CD8-positive, alpha-beta memory T cell (primary cell): ENCODE measurements around the gene CAPZB. TPM values are rescaled to one million over a fixed set of nuclear protein-coding genes. Genes with fewer than 3 reads are reported as not detected.

Experiments used
- CTCF ChIA-PET: fragments of 350-600 bp; sonication (Branson Sonifier 250); formaldehyde crosslinking; loops from one replicate; lab custom pipeline; 2021; ENCODE audit warnings: antibody characterized with exemption; lab: Charles Lee
- POLR2A ChIA-PET: fragments of 350-600 bp; sonication (Branson Sonifier 250); formaldehyde crosslinking; loops from one replicate; lab custom pipeline; 2021; ENCODE audit warnings: antibody characterized with exemption; lab: Charles Lee
- DNase-seq, 5 donors: peaks; one replicate each; pipeline versions ENCODE4 v3.0.0 to v3.0.0-alpha.2; 2020 to 2022; ENCODE audit warnings: mixed read lengths in 1 of 5
- H3K27ac ChIP-seq: one replicate; pipeline ENCODE4 v1.7.0; 2013; ENCODE audit warnings: low read depth, mild to moderate bottlenecking, low read length, moderate library complexity
- H3K27me3 ChIP-seq: 2 replicates; pipeline ENCODE4 v1.7.0; 2013; ENCODE audit warnings: low read length, mild to moderate bottlenecking; ENCODE audit not compliant: insufficient read depth, poor library complexity, severe bottlenecking
- H3K36me3 ChIP-seq: 2 replicates; pipeline ENCODE4 v1.7.0; 2013; ENCODE audit warnings: mild to moderate bottlenecking, low read length, moderate library complexity; ENCODE audit not compliant: insufficient read depth
- H3K4me1 ChIP-seq: 2 replicates; pipeline ENCODE4 v1.7.0; 2013; ENCODE audit warnings: mild to moderate bottlenecking, low read length, moderate library complexity; ENCODE audit not compliant: insufficient read depth
- H3K4me3 ChIP-seq: 2 replicates; pipeline ENCODE4 v1.7.0; 2013; ENCODE audit warnings: mild to moderate bottlenecking, low read length
- H3K9me3 ChIP-seq: 2 replicates; pipeline ENCODE4 v1.7.0; 2013; ENCODE audit warnings: mild to moderate bottlenecking, low read length
- H3K27ac Mint-ChIP-seq, 8 donors: one replicate each; pipeline ENCODE4 v1.8.0; 2020 to 2021; ENCODE audit warnings: mixed read lengths in 8 of 8, mild to moderate bottlenecking in 6 of 8, inconsistent platforms in 3 of 8, moderate library complexity in 3 of 8
- H3K27me3 Mint-ChIP-seq, 2 donors: one replicate each; pipeline ENCODE4 v1.8.0; 2020 to 2021; ENCODE audit warnings: mixed read lengths in 2 of 2, mild to moderate bottlenecking in 1 of 2, moderate library complexity in 1 of 2
- H3K36me3 Mint-ChIP-seq, 3 donors: one replicate each; pipeline ENCODE4 v1.8.0; 2020 to 2021; ENCODE audit warnings: mixed read lengths in 3 of 3, inconsistent platforms in 1 of 3, mild to moderate bottlenecking in 1 of 3
- H3K4me1 Mint-ChIP-seq, 3 donors: one replicate each; pipeline ENCODE4 v1.8.0; 2020 to 2021; ENCODE audit warnings: mixed read lengths in 3 of 3, inconsistent platforms in 1 of 3, mild to moderate bottlenecking in 1 of 3
- H3K4me3 Mint-ChIP-seq, 7 donors: one replicate each; pipeline ENCODE4 v1.8.0; 2020 to 2021; ENCODE audit warnings: mixed read lengths in 7 of 7, mild to moderate bottlenecking in 6 of 7, moderate library complexity in 4 of 7, inconsistent platforms in 2 of 7
- H3K9me3 Mint-ChIP-seq, 5 donors: one replicate each; pipeline ENCODE4 v1.8.0; 2020 to 2022; ENCODE audit warnings: mixed read lengths in 5 of 5, mild to moderate bottlenecking in 3 of 5, moderate library complexity in 2 of 5, inconsistent platforms in 1 of 5
- polyA plus RNA-seq: library from polyadenylated mRNA; unstranded; fragments of 300-500 nt; fragmentation: Illumina TruSeq; gene quantifications from one replicate; pipeline ENCODE4 v1.2.3, GENCODE V29; 2021
- total RNA-seq, 2 experiments: library from RNA; stranded (reverse); gene quantifications; one replicate each; pipeline ENCODE4 v1.2.3, GENCODE V29; 2021

CAPZB gene
- total RNA-seq (100 to 1,000 TPM; 284 to 289 TPM), polyA plus RNA-seq (540 TPM)

DNA sequence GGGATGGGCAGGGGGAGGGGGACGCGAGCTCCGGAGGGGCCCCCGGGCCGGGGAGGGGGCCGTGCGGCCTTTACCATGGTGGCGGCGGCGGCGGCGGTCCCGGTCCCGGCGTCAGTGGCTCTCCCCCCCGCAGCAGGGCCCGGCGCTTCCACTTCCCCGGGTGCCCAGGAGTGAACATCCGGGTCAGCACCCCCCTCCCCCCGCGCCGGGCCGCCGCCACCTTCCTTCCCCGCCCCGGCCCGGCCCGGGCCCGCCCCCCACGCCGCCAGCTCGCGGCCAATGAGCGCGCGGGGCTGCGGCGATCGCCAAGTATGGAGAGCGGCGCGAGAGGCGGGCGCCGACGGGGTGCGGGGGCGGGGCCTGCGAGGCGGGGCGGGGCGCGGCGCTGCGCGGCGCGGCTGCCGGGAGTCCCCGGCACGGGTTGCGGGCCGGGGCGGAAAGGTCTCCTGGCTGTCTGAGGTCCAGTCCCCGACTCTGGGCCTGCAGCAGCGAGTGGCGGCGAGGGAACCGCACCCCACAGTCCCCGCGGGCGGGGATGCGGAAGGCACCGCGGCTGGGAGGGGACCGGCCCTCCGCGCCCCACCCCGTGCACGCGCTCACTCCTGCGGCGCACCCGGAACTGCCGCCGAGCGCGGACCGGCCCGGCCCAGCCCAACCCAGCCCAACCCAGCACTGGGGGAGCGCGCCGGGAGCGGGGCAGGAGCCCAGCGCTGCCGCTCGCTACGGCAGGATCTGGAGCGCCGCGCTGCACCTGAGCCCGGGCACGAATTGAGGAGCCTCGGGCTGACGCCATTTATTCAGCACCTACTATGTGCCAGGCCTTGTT, at the start of gene CAPZB:
Gene CAPZB, minus strand, starts transcription at position 178 of the 826 bp plus-strand sequence. Its CDS starts 101 bp downstream, at position 77.
- H3K27me3 ChIP-seq, result no peaks in the 10 kb centered on the region
- peak within 1 kb of the TSS; percentile 64 for H3K4me3 ChIP-seq
- H3K27ac Mint-ChIP-seq, result peak within 1 kb of the TSS; percentile 93 to 98 (median 96)
- no peaks in the 10 kb centered on the region for H3K9me3 ChIP-seq
- no peaks in the 10 kb centered on the region for H3K9me3 Mint-ChIP-seq
- ChIA-PET POLR2A (interaction anchor here (0.5 to 2.6 kb wide), 18 partner anchors 8 to 277 kb away, joined by 3 to 13 read pairs (median 4); a partner anchor contains a TSS), CTCF (interaction anchor here (0.8 to 10.5 kb wide), 7 partner anchors 17 to 140 kb away, joined by 3 to 93 read pairs (median 3); no protein-coding TSS in a partner anchor)
- H3K27ac ChIP-seq, result peak within 1 kb of the TSS; percentile 88
- peak; percentile 89 to 96 (median 91) for DNase-seq
- H3K27me3 Mint-ChIP-seq, result peaks cover 0 to 5% of the 10 kb centered on the region in 2 donors
- peak within 1 kb of the TSS; percentile 92 to 99 (median 94) for H3K4me3 Mint-ChIP-seq
- peaks cover 58 to 70% (median 69%) of the 10 kb centered on the region in 3 donors for H3K4me1 Mint-ChIP-seq
- H3K4me1 ChIP-seq, result peaks cover 62% of the 10 kb centered on the region
- H3K36me3 Mint-ChIP-seq, result peaks cover 0 to 34% (median 12%) of the 10 kb centered on the region in 3 donors
- peaks cover 8% of the 10 kb centered on the region for H3K36me3 ChIP-seq

DNA sequence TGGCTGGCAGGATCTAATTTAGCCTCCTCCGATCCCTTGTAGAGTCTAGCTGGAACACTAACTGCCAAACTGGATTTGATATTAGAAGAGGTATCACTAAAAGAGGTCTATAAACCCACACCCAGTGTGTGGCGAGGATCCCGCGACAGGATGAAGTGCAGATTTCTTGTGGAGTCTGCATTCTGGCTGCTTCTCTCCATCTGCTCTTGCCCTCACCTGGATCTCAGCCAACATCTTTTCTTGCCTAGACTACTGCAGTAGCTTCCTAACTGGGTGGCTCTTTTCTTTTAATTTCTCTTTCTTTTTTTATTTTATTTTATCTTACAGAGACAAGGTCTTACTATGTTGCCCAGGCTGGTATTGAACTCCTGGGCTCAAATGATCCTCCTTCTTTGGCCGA, 48.9 kb upstream of the CAPZB start:
- no peaks in the 10 kb centered on the region for H3K9me3 ChIP-seq
- no peak overlapping the region for H3K4me3 ChIP-seq
- ChIA-PET POLR2A (interaction anchor here (0.8 kb wide), 1 partner anchor 15 kb away, joined by 6 read pairs; no protein-coding TSS in a partner anchor), CTCF (interaction anchor here (1.4 to 1.6 kb wide), 2 partner anchors 8 to 48 kb away, joined by 3 read pairs; no protein-coding TSS in a partner anchor)
- H3K36me3 ChIP-seq, result no peaks in the 10 kb centered on the region
- peaks cover 0 to 13% (median 0%) of the 10 kb centered on the region in 3 donors for H3K36me3 Mint-ChIP-seq
- H3K27me3 Mint-ChIP-seq, result no peaks in the 10 kb centered on the region
- H3K27ac Mint-ChIP-seq, result peak overlapping the region in 1 of 8 donors; percentile 60
- H3K4me1 ChIP-seq, result no peaks in the 10 kb centered on the region
- no peak overlapping the region for H3K4me3 Mint-ChIP-seq
- H3K27ac ChIP-seq, result no peak overlapping the region
- no peaks in the 10 kb centered on the region for H3K27me3 ChIP-seq
- peaks cover 0 to 14% (median 7%) of the 10 kb centered on the region in 5 donors for H3K9me3 Mint-ChIP-seq
- DNase-seq, result no peak
- H3K4me1 Mint-ChIP-seq, result peaks cover 0 to 6% (median 0%) of the 10 kb centered on the region in 3 donors

DNA sequence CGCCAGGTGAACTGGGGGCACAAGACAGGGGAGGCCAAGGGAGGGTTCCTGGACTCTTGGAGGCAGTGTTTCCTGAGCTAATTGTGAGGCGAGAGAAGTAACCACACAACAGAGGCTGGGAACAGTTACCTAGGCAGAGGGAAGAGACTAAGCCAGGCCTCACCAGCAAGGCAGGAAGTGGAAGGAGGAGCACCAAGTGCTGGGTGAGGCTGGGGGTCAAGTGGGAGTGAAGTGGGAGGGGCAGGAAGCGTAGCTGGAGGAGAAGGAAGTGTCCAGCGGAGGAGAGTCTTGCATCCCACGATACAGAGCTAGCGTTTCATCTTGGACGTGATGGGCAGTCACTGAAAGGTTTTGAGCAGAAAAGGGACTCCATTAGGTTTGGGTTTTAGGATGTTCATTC, 48.3 kb upstream of the CAPZB start:
- CTCF ChIA-PET, result interaction anchor here (1.6 kb wide), 1 partner anchor 9 kb away, joined by 3 read pairs; no protein-coding TSS in a partner anchor

DNA sequence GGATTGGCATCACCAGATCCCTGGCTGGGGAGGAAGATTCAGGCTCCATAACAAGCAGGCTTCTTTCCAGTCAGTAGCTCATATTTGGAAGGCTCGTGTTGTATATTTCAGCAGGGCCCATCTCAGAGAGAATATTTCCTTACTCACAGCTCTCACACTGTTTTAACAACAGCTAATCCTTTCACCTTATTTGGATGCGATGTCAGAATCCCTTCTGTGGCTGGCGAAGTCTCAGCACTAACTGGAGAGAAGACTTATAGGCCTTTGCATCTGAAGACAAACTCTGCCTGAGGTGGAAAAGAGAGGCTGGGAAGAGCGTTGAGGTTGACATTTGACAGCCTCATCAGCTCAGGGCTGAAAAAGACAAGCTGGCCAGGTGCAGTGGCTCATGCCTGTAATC, 47.2 kb upstream of the CAPZB start:
- ChIA-PET POLR2A (no interaction called here), CTCF (no interaction called here)

More for the DNA sequence above, 48.3 kb upstream of the CAPZB start:
- POLR2A ChIA-PET, result no interaction called here
- Histone ChIP-seq H3K9me3 (no peaks in the 10 kb centered on the region), H3K4me3 (no peak overlapping the region), H3K27ac (no peak overlapping the region), H3K4me1 (no peaks in the 10 kb centered on the region), H3K27me3 (no peaks in the 10 kb centered on the region), H3K36me3 (no peaks in the 10 kb centered on the region)
- Mint-ChIP-seq H3K9me3 (peaks cover 0 to 14% (median 7%) of the 10 kb centered on the region in 5 donors), H3K27ac (no peak overlapping the region), H3K36me3 (peaks cover 0 to 9% (median 0%) of the 10 kb centered on the region in 3 donors), H3K27me3 (no peaks in the 10 kb centered on the region), H3K4me1 (peaks cover 0 to 6% (median 0%) of the 10 kb centered on the region in 3 donors), H3K4me3 (no peak overlapping the region)
- DNase-seq, result no peak

DNA sequence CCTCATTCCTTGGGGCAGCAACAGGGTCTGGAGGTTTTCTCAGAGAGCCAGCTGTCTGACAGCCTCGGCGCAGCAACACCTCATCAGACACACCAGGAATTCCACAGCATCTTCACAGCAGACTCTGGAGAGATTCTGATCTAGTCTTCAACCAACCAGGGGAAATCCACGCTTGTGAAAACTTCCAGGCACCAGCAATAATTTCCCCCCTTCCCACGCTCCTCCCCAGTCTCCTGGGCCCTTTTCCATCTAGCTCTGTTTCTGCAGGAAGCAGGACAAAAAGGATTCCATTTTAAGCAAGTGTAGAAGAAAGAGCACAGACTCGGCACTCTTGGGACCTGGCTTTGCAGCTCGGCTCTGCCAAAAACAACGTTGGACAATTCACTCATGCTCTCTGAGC, 44.3 kb upstream of the CAPZB start:
- Histone ChIP-seq H3K27me3 (no peaks in the 10 kb centered on the region), H3K4me3 (no peak overlapping the region), H3K4me1 (no peaks in the 10 kb centered on the region), H3K9me3 (no peaks in the 10 kb centered on the region), H3K36me3 (no peaks in the 10 kb centered on the region), H3K27ac (no peak overlapping the region)
- POLR2A ChIA-PET, result no interaction called here
- CTCF ChIA-PET, result no interaction called here
- H3K27ac Mint-ChIP-seq, result peak overlapping the region in 1 of 8 donors; percentile 31
- no peaks in the 10 kb centered on the region for H3K36me3 Mint-ChIP-seq
- no peak overlapping the region for H3K4me3 Mint-ChIP-seq
- no peaks in the 10 kb centered on the region for H3K27me3 Mint-ChIP-seq
- no peaks in the 10 kb centered on the region for H3K9me3 Mint-ChIP-seq
- no peak for DNase-seq
- H3K4me1 Mint-ChIP-seq, result peaks cover 0 to 6% (median 0%) of the 10 kb centered on the region in 3 donors

More for the DNA sequence above, 47.2 kb upstream of the CAPZB start:
- Histone ChIP-seq H3K4me1 (no peaks in the 10 kb centered on the region), H3K27ac (no peak overlapping the region), H3K4me3 (no peak overlapping the region), H3K36me3 (no peaks in the 10 kb centered on the region), H3K27me3 (no peaks in the 10 kb centered on the region), H3K9me3 (no peaks in the 10 kb centered on the region)
- Mint-ChIP-seq H3K4me1 (peaks cover 0 to 6% (median 0%) of the 10 kb centered on the region in 3 donors), H3K27ac (no peak overlapping the region), H3K9me3 (peaks cover 0 to 13% (median 6%) of the 10 kb centered on the region in 5 donors), H3K4me3 (no peak overlapping the region), H3K27me3 (no peaks in the 10 kb centered on the region), H3K36me3 (peaks cover 0 to 9% (median 0%) of the 10 kb centered on the region in 3 donors)
- no peak for DNase-seq

DNA sequence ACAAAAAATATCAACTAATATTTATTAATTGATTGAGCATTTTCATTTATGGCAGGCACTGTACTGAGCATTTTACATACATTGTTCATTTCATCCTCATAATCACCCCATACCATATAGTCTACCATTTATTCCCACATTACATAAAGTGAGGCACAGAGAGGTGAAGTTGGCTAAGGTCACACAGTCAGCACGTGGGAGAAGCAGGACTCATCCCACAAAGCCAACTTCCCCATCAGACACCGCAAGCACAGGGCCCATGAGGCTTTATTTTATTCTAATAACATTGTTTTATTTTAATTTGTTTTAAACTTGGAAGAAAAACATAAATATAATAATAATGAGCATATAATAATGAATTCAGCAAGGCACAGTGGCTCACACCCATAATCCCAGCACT, 43.1 kb upstream of the CAPZB start:
- H3K9me3 ChIP-seq, result no peaks in the 10 kb centered on the region
- no peak overlapping the region for H3K27ac Mint-ChIP-seq
- H3K4me1 Mint-ChIP-seq, result peaks cover 0 to under 1% (median 0%) of the 10 kb centered on the region in 3 donors
- H3K27me3 ChIP-seq, result no peaks in the 10 kb centered on the region
- ChIA-PET POLR2A (no interaction called here), CTCF (no interaction called here)
- no peaks in the 10 kb centered on the region for H3K9me3 Mint-ChIP-seq
- no peaks in the 10 kb centered on the region for H3K4me1 ChIP-seq
- H3K27ac ChIP-seq, result no peak overlapping the region
- H3K36me3 Mint-ChIP-seq, result no peaks in the 10 kb centered on the region
- H3K4me3 ChIP-seq, result no peak overlapping the region
- no peak for DNase-seq
- H3K4me3 Mint-ChIP-seq, result no peak overlapping the region
- no peaks in the 10 kb centered on the region for H3K36me3 ChIP-seq
- no peaks in the 10 kb centered on the region for H3K27me3 Mint-ChIP-seq

DNA sequence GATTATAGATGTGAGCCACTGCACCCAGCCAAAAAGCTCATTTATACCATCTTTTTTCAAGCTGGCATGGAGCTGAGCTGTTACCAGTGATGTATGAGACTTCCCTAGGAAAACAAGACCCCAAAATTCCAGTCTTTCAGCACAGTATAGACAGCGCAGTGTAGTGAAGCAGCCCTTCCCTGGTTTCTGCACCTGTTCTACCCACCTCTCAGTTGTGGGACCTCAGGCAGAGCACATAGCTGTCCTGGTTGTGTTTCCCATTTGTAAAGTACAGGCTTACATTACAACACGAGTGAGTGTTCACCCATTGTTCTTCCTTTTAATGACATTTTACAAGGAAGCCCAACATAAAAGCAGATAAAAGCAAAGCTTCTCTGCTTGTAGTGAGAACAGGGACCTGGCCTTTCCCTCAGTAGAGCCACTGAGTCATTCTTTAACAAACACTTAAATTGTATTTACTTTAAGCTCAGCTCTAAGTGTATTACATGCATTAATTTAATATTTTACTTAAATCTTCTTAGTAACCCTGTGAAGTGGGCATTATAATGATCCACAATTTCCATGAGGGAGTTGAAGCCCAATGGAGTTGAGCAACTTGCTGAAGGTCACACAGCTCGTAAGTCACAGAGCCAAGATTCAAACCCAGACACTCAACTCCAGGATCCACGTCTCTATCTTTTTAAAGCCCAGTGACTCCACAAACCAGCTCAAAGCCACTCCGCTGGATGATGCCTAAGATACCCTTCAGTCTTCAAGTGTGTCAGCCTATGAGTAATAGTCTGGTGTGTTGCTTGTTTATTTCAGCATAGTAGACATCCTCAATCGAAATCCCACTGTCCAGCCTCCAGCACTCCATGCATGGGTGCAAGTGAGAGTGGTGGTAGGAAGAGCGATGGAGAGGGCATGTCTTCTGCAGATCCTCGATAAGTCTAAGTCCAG, 40.5 kb upstream of the CAPZB start:
- no peaks in the 10 kb centered on the region for H3K27me3 ChIP-seq
- no peak overlapping the region for H3K27ac ChIP-seq
- ChIA-PET POLR2A (no interaction called here), CTCF (no interaction called here)
- peaks cover 0 to 3% (median 0%) of the 10 kb centered on the region in 5 donors for H3K9me3 Mint-ChIP-seq
- no peak overlapping the region for H3K4me3 Mint-ChIP-seq
- peaks cover 0 to 5% (median 2%) of the 10 kb centered on the region in 3 donors for H3K36me3 Mint-ChIP-seq
- no peaks in the 10 kb centered on the region for H3K4me1 ChIP-seq
- H3K36me3 ChIP-seq, result no peaks in the 10 kb centered on the region
- H3K27ac Mint-ChIP-seq, result peak overlapping the region in 1 of 8 donors; percentile 2
- no peaks in the 10 kb centered on the region for H3K9me3 ChIP-seq
- H3K4me1 Mint-ChIP-seq, result no peaks in the 10 kb centered on the region
- H3K4me3 ChIP-seq, result no peak overlapping the region
- no peaks in the 10 kb centered on the region for H3K27me3 Mint-ChIP-seq
- DNase-seq, result no peak
